GM21447 (cell line): ENCODE measurements around the gene OR3A3.

ENCODE experiments used
- ATAC-seq: cut with Tn5 transposase; IDR thresholded peaks from one replicate; pipeline ENCODE4 v1.9.1; 2021; ENCODE audit not compliant: unreplicated experiment

OR3A3 gene

DNA sequence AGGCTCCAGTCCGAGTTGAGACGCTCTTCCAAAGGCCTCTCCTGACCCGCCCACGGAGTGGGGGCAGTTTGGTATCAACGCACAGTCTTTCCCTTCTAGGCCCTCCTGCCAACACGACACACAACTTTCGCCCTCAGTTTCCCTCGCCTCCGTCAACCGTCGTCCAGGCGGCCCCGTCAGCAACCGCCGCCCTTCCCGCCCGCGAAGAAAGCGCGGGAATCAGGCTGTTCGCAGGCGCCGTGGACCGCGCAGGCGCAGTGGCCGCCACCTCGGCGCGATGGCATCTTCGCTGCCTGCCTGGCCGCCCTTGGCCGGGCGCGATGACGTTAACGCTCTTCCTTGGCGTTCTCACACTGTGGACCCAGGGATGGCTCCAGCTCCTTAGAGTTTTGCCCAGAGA is 60.4 kb downstream of the OR3A3 start, which contains the start of gene SPATA22:
TSS of gene SPATA22 (minus strand) at position 221 of the 400 bp plus-strand sequence. CDS start 2,494 bp downstream, outside the sequence.
- ATAC-seq: no peak

DNA sequence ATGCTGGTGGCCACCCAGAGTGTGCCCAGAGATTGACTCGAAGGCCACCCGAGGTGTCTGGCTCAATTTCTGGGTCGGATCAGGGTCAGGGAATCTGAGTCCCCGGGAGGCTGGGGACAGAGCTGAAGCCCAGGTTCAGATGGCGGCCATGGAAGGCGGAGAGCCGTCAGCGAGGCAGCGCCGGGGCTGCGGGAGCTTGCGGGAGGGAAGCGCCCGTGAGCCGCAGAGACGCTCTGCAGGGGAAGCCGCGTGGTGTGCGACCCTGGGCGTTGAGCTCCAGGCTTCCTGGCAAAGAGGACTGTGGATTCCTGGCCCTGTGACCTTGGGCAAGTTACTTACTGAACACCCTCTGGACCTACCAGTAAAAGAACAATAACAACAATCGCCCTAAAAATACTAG is 61.0 kb downstream of the OR3A3 start:
- ATAC-seq: no peak
